ENCODE data around the gene SKIDA1.

The SKIDA1 gene

GRCh38 chr10:21534280-21534586, 8.8 kb upstream of the SKIDA1 start:
- no peaks in the 10 kb centered on the region for H3K9me3 Mint-ChIP-seq
- H3K4me3 Mint-ChIP-seq, result peak overlapping the region; percentile 86
- peaks cover 41% of the 10 kb centered on the region for H3K36me3 Mint-ChIP-seq (ENCODE audit: low read depth)
- H3K4me1 Mint-ChIP-seq (ENCODE audit: low read depth), result peaks cover 24% of the 10 kb centered on the region
- intact Hi-C loops (cut with micrococcal nuclease), result loop anchor here (1.0 to 5.0 kb wide), 2 partner anchors 8 to 37 kb away; no protein-coding TSS in a partner anchor
- no peaks in the 10 kb centered on the region for H3K27me3 Mint-ChIP-seq
- H3K27ac Mint-ChIP-seq, result peak overlapping the region; percentile 100

DNA sequence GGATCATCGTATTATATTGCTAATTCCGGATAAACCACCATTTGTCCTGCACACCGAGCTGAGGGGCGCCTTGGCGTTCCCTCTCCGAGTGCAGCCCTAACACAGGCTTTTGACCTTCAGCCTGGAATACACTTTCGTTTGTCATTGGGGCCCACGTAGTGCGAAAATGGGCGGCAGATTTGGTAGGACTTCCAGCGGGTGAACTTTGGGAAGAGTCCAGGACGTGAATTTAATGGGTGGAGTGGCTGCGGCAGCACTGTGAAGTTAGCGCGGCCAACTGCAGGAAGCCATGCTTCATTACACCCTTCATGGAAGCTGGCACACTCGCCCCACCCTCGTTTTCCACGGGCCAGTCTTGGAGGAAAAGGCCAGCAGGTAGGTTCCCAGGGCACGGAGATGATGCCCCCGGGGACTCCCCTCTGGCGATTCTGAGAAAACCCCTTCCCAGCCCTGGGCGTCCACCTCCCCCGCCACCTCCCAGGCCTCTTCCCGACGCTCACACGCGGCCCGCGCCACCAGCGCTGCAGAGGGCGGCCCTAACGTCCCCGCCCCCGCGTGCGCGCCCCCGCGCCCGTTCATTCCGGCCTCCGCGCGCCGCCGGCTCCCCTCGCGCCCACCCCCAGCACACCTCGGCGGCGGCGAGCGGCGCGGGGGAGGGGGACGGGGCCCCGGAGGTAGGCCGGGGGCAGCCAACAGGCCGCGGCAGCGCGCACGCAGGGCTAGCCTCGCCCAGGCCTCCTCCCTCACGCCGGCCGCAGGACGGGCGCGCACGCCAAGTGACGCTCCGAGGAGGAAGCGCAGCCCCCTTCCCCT, 8.2 kb upstream of the SKIDA1 start, which contains the start of gene MLLT10:
MLLT10 (plus strand) TSS at position 766 of the 813 bp plus-strand sequence. CDS start 413 bp downstream, outside the sequence.
- intact Hi-C loops (cut with micrococcal nuclease), result loop anchor here (1.0 to 5.0 kb wide), 2 partner anchors 7 to 36 kb away; no protein-coding TSS in a partner anchor
- H3K4me1 Mint-ChIP-seq (ENCODE audit: low read depth), result peaks cover 24% of the 10 kb centered on the region
- peaks cover 36% of the 10 kb centered on the region for H3K36me3 Mint-ChIP-seq (ENCODE audit: low read depth)
- H3K27ac Mint-ChIP-seq, result peak within 1 kb of the TSS; percentile 100
- peak within 1 kb of the TSS; percentile 86 for H3K4me3 Mint-ChIP-seq
- H3K27me3 Mint-ChIP-seq, result no peaks in the 10 kb centered on the region
- no peaks in the 10 kb centered on the region for H3K9me3 Mint-ChIP-seq

- intact Hi-C loops (cut with micrococcal nuclease), result loop anchor here (5.0 kb wide), 1 partner anchor 36 kb away; no protein-coding TSS in a partner anchor
- Mint-ChIP-seq H3K4me3 (peak overlapping the region; percentile 86), H3K36me3 (ENCODE audit: low read depth) (peaks cover 32% of the 10 kb centered on the region), H3K9me3 (no peaks in the 10 kb centered on the region), H3K27ac (peak overlapping the region; percentile 100), H3K27me3 (no peaks in the 10 kb centered on the region), H3K4me1 (ENCODE audit: low read depth) (peaks cover 24% of the 10 kb centered on the region)
Measured at GRCh38 chr10:21532694-21533466, 7.4 kb upstream of the SKIDA1 start.

DNA sequence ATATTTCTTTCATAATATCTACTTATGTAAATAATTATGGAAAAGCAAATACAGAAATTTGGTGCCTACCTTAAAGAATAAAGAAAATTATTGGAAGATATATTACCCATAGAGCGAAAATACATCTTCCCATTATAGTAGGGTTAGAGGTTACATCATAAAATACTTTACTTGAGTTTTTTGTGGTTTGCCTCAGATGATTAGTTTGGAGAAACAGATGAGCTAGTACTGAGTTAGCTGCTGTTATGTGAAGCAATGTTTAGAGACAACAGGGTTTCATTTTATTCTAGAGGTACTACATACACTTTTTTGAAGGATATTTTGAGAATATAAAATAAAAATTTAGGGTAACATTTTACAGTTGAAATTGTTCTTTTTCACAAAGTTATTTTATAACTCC, 5.7 kb upstream of the SKIDA1 start:
- peaks cover 19% of the 10 kb centered on the region for H3K36me3 Mint-ChIP-seq (ENCODE audit: low read depth)
- H3K27ac Mint-ChIP-seq, result no peak overlapping the region
- no peak overlapping the region for H3K4me3 Mint-ChIP-seq
- H3K27me3 Mint-ChIP-seq, result no peaks in the 10 kb centered on the region
- H3K9me3 Mint-ChIP-seq, result no peaks in the 10 kb centered on the region
- peaks cover 27% of the 10 kb centered on the region for H3K4me1 Mint-ChIP-seq (ENCODE audit: low read depth)
- intact Hi-C loops (cut with micrococcal nuclease), result loop anchor here (5.0 kb wide), 1 partner anchor 34 kb away; no protein-coding TSS in a partner anchor

GRCh38 chr10:21530641-21531040, 5.2 kb upstream of the SKIDA1 start:
- Mint-ChIP-seq H3K4me3 (no peak overlapping the region), H3K27ac (no peak overlapping the region), H3K27me3 (no peaks in the 10 kb centered on the region)

DNA sequence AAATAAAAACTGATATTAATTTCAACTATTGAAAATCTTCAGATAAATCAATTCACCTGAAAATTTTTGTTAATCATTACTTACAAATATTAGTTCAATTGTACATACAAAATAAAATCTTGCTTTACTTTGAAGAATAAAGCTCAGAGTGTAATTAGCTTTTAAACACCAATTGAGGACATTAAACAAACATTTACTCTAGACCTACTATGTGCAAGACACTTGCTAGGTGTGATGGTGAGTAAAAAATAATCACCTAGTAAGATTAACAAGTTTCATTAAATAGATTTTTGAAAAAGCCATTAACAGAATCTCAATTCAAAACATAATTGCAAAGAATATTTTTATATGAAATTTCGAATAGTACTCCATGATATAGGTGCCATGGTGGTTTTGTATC, 4.7 kb upstream of the SKIDA1 start:
- peaks cover 27% of the 10 kb centered on the region for H3K4me1 Mint-ChIP-seq (ENCODE audit: low read depth)
- peaks cover 19% of the 10 kb centered on the region for H3K36me3 Mint-ChIP-seq (ENCODE audit: low read depth)
- no peak overlapping the region for H3K27ac Mint-ChIP-seq
- no peaks in the 10 kb centered on the region for H3K9me3 Mint-ChIP-seq
- H3K4me3 Mint-ChIP-seq, result no peak overlapping the region
- no peaks in the 10 kb centered on the region for H3K27me3 Mint-ChIP-seq
- intact Hi-C loops (cut with micrococcal nuclease), result loop anchor here (5.0 kb wide), 1 partner anchor 33 kb away; no protein-coding TSS in a partner anchor

More at GRCh38 chr10:21530641-21531040, 5.2 kb upstream of the SKIDA1 start:
- H3K9me3 Mint-ChIP-seq, result no peaks in the 10 kb centered on the region
- H3K4me1 Mint-ChIP-seq (ENCODE audit: low read depth), result peaks cover 27% of the 10 kb centered on the region
- peaks cover 19% of the 10 kb centered on the region for H3K36me3 Mint-ChIP-seq (ENCODE audit: low read depth)
- intact Hi-C loops (cut with micrococcal nuclease), result loop anchor here (5.0 kb wide), 1 partner anchor 33 kb away; no protein-coding TSS in a partner anchor

DNA sequence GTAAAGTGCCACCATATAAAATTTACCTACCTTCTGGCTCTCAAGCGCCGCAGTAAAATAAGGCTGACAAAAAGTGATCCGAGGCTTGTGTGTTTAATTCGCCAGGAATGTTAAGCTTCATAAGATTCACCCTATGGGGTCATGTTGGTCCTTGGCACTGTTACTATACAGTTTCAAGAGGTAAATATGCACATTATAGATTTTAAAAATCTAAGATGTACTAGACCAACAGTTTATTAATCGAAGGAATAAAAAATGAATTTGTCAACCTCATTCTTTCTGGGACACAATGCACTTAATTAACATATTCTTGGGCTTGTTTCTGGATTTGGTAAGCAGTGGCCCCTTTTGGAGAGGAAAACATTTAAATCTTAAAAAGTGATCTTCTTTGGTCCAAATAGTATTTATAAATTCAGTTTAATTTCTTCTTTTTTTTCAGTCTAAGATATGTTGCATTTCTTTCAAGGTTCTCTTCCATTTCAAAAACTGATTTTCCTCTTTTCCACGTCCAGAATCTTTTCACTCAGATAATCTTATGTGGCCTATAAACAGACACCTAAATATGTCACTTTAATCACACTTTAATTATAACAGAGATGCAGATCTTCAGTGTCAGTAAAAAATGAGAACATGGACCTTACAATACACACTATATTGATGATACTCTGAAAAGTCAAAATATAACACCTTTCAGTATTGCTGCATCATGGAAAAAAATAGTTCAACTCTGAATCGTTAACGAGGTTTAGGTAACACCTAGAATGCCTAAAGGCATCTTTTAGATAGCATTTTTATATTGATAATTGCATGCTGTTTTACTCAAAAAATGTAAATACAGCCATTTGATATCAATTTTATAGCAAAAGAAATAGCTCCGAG, 3.8 kb upstream of the SKIDA1 start:
- H3K27ac Mint-ChIP-seq, result no peak overlapping the region

GRCh38 chr10:21528236-21529031, 3.0 kb upstream of the SKIDA1 start:
- peaks cover 13% of the 10 kb centered on the region for H3K36me3 Mint-ChIP-seq (ENCODE audit: low read depth)
- peak overlapping the region; percentile 97 for H3K27ac Mint-ChIP-seq
- intact Hi-C loops (cut with micrococcal nuclease), result loop anchor here (10.0 kb wide), 4 partner anchors 706 to 1186 kb away; partner anchors contain the start of genes BMI1 and PIP4K2A
- peak overlapping the region; percentile 82 for H3K4me3 Mint-ChIP-seq
- peaks cover 3% of the 10 kb centered on the region for H3K27me3 Mint-ChIP-seq
- H3K4me1 Mint-ChIP-seq (ENCODE audit: low read depth), result peaks cover 36% of the 10 kb centered on the region
- no peaks in the 10 kb centered on the region for H3K9me3 Mint-ChIP-seq

More for the DNA sequence above, 3.8 kb upstream of the SKIDA1 start:
- no peaks in the 10 kb centered on the region for H3K27me3 Mint-ChIP-seq
- peaks cover 33% of the 10 kb centered on the region for H3K4me1 Mint-ChIP-seq (ENCODE audit: low read depth)
- H3K9me3 Mint-ChIP-seq, result no peaks in the 10 kb centered on the region
- no peak overlapping the region for H3K4me3 Mint-ChIP-seq
- intact Hi-C loops (cut with micrococcal nuclease), result loop anchor here (10.0 kb wide), 4 partner anchors 706 to 1186 kb away; partner anchors contain the start of genes BMI1 and PIP4K2A
- peaks cover 22% of the 10 kb centered on the region for H3K36me3 Mint-ChIP-seq (ENCODE audit: low read depth)

DNA sequence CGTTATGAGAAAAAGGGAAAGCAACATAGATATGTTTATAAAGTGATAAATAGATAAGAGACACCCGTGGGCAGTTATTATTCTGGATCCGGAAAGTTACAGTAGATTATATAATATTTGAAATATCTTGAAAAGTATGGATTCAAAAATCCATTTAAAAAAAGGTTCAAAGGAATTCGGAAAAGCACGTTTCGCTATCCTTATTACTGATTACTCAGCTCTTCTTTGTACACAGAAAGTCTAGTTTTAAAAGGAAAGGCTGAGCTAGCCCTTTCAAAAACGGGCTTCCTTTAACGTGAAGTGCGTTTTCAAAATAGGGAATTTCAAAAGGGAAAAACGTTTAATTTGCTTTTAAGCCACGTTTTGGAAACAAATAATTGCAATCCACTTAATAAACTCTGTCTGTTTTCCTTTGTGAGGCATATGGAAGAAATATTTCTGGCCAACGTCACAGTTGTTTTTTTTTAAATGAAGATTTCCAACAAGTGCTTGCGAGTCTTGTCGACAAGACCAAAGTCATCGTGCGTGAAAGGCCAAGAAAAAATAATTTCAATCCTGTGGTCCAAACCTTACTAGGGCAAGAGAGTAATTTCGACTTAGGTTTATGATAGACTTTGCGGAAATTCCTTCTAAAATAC, 2.2 kb upstream of the SKIDA1 start:
- peak overlapping the region; percentile 82 for H3K4me3 Mint-ChIP-seq
- H3K36me3 Mint-ChIP-seq (ENCODE audit: low read depth), result peaks cover 11% of the 10 kb centered on the region
- H3K9me3 Mint-ChIP-seq, result no peaks in the 10 kb centered on the region
- H3K27me3 Mint-ChIP-seq, result peaks cover 5% of the 10 kb centered on the region
- H3K27ac Mint-ChIP-seq, result peak overlapping the region; percentile 97
- H3K4me1 Mint-ChIP-seq (ENCODE audit: low read depth), result peaks cover 31% of the 10 kb centered on the region
- intact Hi-C loops (cut with micrococcal nuclease), result loop anchor here (10.0 kb wide), 4 partner anchors 707 to 1187 kb away; partner anchors contain the start of genes BMI1 and PIP4K2A

- peaks cover 30% of the 10 kb centered on the region for H3K4me1 Mint-ChIP-seq (ENCODE audit: low read depth)
- intact Hi-C loops (cut with micrococcal nuclease), result loop anchor here (1.0 to 10.0 kb wide), 5 partner anchors 7 to 1188 kb away; partner anchors contain the start of genes BMI1, MLLT10 and PIP4K2A
- H3K27me3 Mint-ChIP-seq, result peaks cover 5% of the 10 kb centered on the region
- peak overlapping the region; percentile 82 for H3K4me3 Mint-ChIP-seq
- H3K9me3 Mint-ChIP-seq, result no peaks in the 10 kb centered on the region
- H3K27ac Mint-ChIP-seq, result peak overlapping the region; percentile 97
- H3K36me3 Mint-ChIP-seq (ENCODE audit: low read depth), result peaks cover 11% of the 10 kb centered on the region
Measured at GRCh38 chr10:21526860-21527597, 1.5 kb upstream of the SKIDA1 start.

GRCh38 chr10:21526188-21526859, 842 bp upstream of the SKIDA1 start:
- H3K36me3 Mint-ChIP-seq (ENCODE audit: low read depth), result peaks cover 11% of the 10 kb centered on the region
- peaks cover 5% of the 10 kb centered on the region for H3K27me3 Mint-ChIP-seq
- no peaks in the 10 kb centered on the region for H3K9me3 Mint-ChIP-seq
- peaks cover 30% of the 10 kb centered on the region for H3K4me1 Mint-ChIP-seq (ENCODE audit: low read depth)
- H3K4me3 Mint-ChIP-seq, result peak overlapping the region; percentile 82
- H3K27ac Mint-ChIP-seq, result peak overlapping the region; percentile 97
- intact Hi-C loops (cut with micrococcal nuclease), result loop anchor here (1.0 to 10.0 kb wide), 5 partner anchors 8 to 1188 kb away; partner anchors contain the start of genes BMI1, MLLT10 and PIP4K2A
